Endothelial cell of umbilical vein (primary cell): Measurements from ENCODE around the gene MAEA. TPM values are rescaled to one million over a fixed set of nuclear protein-coding genes. Genes with fewer than 3 reads are reported as not detected.

Experiments
- BruUV-seq: library from RNA; stranded (reverse); fragments of 400-500 nt; replicated peaks from 2 replicates; lab custom pipeline; 2021; lab: Mats Ljungman, UMichigan
- CTCF ChIA-PET: fragments of 300-600, 350-600 bp; sonication (Branson Sonifier 250); formaldehyde crosslinking; loops from one replicate; lab custom pipeline; 2021; ENCODE audit warnings: antibody characterized with exemption, inconsistent platforms; lab: Charles Lee
- POLR2A ChIA-PET: fragments of 300-600, 350-600 bp; sonication (Branson Sonifier 250); formaldehyde crosslinking; loops from one replicate; lab custom pipeline; 2021; ENCODE audit warnings: antibody characterized with exemption, inconsistent platforms; lab: Charles Lee
- DNase-seq: peaks from one replicate; pipeline ENCODE4 v3.0.0-alpha.2; 2011; ENCODE audit warnings: low read depth, low spot score
- FAIRE-seq: peaks from 2 replicates; lab custom pipeline; 2011; peaks lifted over from hg19 to GRCh38; lab: Jason Lieb, UNC
- H2AFZ ChIP-seq: 2 replicates; pipeline ENCODE4 v1.6.0; 2012; ENCODE audit warnings: low read depth, low read length, control low read depth, inconsistent platforms
- H3K27ac ChIP-seq: 2 replicates; pipeline ENCODE4 v1.5.1; 2011; ENCODE audit warnings: low read depth, mild to moderate bottlenecking, control low read depth, low read length, moderate library complexity; ENCODE audit not compliant: insufficient read depth
- H3K27me3 ChIP-seq, 2 experiments: 2 replicates each; pipeline versions ENCODE4 v1.6.0 to v1.6.1; 2011; ENCODE audit warnings: low read length in 2 of 2, mixed read lengths in 1 of 2; ENCODE audit not compliant: control insufficient read depth in 2 of 2, insufficient read depth in 2 of 2
- H3K36me3 ChIP-seq, 2 experiments: 2 replicates in 1 of 2; 3 replicates in 1 of 2; pipeline ENCODE4 v1.5.1; 2011; ENCODE audit warnings: low read length in 2 of 2, mild to moderate bottlenecking in 1 of 2, moderate library complexity in 1 of 2; ENCODE audit not compliant: control insufficient read depth in 2 of 2, insufficient read depth in 2 of 2; ENCODE audit errors: extremely low read depth in 1 of 2
- H3K4me1 ChIP-seq: 3 replicates; pipeline ENCODE4 v1.5.1; 2011; ENCODE audit warnings: mild to moderate bottlenecking, low read length; ENCODE audit not compliant: control insufficient read depth, insufficient read depth; ENCODE audit errors: extremely low read depth
- H3K4me2 ChIP-seq: 2 replicates; pipeline ENCODE4 v1.6.1; 2011; ENCODE audit warnings: low read length, control low read depth, mixed read lengths; ENCODE audit not compliant: insufficient read depth
- H3K4me3 ChIP-seq, 3 experiments: fragments of 200-600 bp in 1 of 3; sonication (generic), shearing (Covaris generic) in 1 of 3; replicated peaks in 1 of 3; 2 replicates each; pipeline ENCODE4 v1.5.1; 2011 to 2016; ENCODE audit warnings: control low read depth in 3 of 3, low read length in 3 of 3, mild to moderate bottlenecking in 2 of 3, inconsistent platforms in 1 of 3, low read depth in 1 of 3, moderate library complexity in 1 of 3; ENCODE audit not compliant: insufficient read depth in 1 of 3
- H3K79me2 ChIP-seq: 2 replicates; pipeline ENCODE4 v1.6.0; 2012; ENCODE audit warnings: low read length, inconsistent platforms; ENCODE audit not compliant: control insufficient read depth, insufficient read depth
- H3K9ac ChIP-seq: replicated peaks from 2 replicates; pipeline ENCODE3; 2011; ENCODE audit warnings: low read length, control low read depth; ENCODE audit not compliant: insufficient read depth; ENCODE audit errors: extremely low read depth
- H3K9me1 ChIP-seq: replicated peaks from 3 replicates; pipeline ENCODE4 v1.6.0; 2011; ENCODE audit warnings: mild to moderate bottlenecking, low read length; ENCODE audit not compliant: control insufficient read depth, insufficient read depth; ENCODE audit errors: extremely low read depth
- H3K9me3 ChIP-seq: replicated peaks from 2 replicates; pipeline ENCODE4 v1.5.1; 2012; ENCODE audit warnings: low read length, inconsistent platforms; ENCODE audit not compliant: control insufficient read depth, insufficient read depth
- H4K20me1 ChIP-seq: replicated peaks from 2 replicates; pipeline ENCODE3; 2011; ENCODE audit warnings: mild to moderate bottlenecking, low read length; ENCODE audit not compliant: control insufficient read depth, insufficient read depth; ENCODE audit errors: extremely low read depth
- FOS ChIP-seq: IDR thresholded peaks from 2 replicates; pipeline ENCODE4 v1.6.1; 2011; ENCODE audit warnings: mild to moderate bottlenecking, low read length, moderate library complexity, borderline replicate concordance; ENCODE audit not compliant: insufficient read depth
- GATA2 ChIP-seq: IDR thresholded peaks from 2 replicates; pipeline ENCODE4 v1.7.0; 2011; ENCODE audit warnings: low read depth, mild to moderate bottlenecking, moderate library complexity, mixed read lengths, low read length; ENCODE audit not compliant: insufficient read length, insufficient read depth
- JUN ChIP-seq: IDR thresholded peaks from 2 replicates; pipeline ENCODE4 v1.6.1; 2011; ENCODE audit warnings: borderline replicate concordance, low read depth; ENCODE audit not compliant: insufficient read length, insufficient read depth
- MYC ChIP-seq: IDR thresholded peaks from one replicate; pipeline ENCODE4 v1.6.1; 2011; ENCODE audit warnings: mild to moderate bottlenecking, low read depth, low read length
- POLR2AphosphoS5 ChIP-seq: IDR thresholded peaks from 2 replicates; pipeline ENCODE4 v1.6.1; 2012; ENCODE audit warnings: low read depth, mild to moderate bottlenecking, control low read depth, low read length, moderate library complexity; ENCODE audit not compliant: insufficient read depth
- dilution Hi-C: fragments of 300-500 bp; cut with MboI; formaldehyde crosslinking; loops from one replicate; pipeline ENCODE4 v1.15.0; 2019; ENCODE audit warnings: low sequenced_read_pairs; ENCODE audit not compliant: extremely low pct_ligation_motif_present
- intact Hi-C: fragments of 100-400 bp; cut with micrococcal nuclease; formaldehyde crosslinking; loops from one replicate; pipeline ENCODE4 v1.10.0; 2022
- polyA plus RNA-seq, 4 experiments: library from polyadenylated mRNA; depleted of rRNA in 3 of 4; stranded (reverse) in 3 of 4; unstranded in 1 of 4; fragments of >200 nt; gene quantifications; 2 replicates each; pipeline versions ENCODE4 v1.2.1 to v1.2.3, GENCODE V29; 2011 to 2012; ENCODE audit warnings: missing spikeins in 1 of 4
- total RNA-seq: library from RNA; stranded (reverse); gene quantifications from 2 replicates; pipeline ENCODE4 v1.2.3, GENCODE V29; 2021
- TF ChIP-seq, protein P1 (sequence below), 2 donors: IDR thresholded peaks; 1 replicate in 1 of 2; 2 replicates in 1 of 2; pipeline ENCODE4 v1.5.1; 2011; ENCODE audit warnings: low read length in 2 of 2, mild to moderate bottlenecking in 2 of 2, moderate library complexity in 2 of 2, control low read depth in 1 of 2, inconsistent platforms in 1 of 2, low read depth in 1 of 2; ENCODE audit not compliant: insufficient read depth in 1 of 2; ENCODE audit errors: extremely low read depth in 1 of 2
- TF ChIP-seq, protein P2 (sequence below): IDR thresholded peaks from 2 replicates; pipeline ENCODE4 v1.6.1; 2011; ENCODE audit not compliant: insufficient read depth, insufficient read length

The MAEA gene
- total and polyA plus RNA-seq, 2 donors (not counting 3 experiments of a cell fraction or from before 2014, with no cell fraction given): 66.0 to 108 TPM

DNA sequence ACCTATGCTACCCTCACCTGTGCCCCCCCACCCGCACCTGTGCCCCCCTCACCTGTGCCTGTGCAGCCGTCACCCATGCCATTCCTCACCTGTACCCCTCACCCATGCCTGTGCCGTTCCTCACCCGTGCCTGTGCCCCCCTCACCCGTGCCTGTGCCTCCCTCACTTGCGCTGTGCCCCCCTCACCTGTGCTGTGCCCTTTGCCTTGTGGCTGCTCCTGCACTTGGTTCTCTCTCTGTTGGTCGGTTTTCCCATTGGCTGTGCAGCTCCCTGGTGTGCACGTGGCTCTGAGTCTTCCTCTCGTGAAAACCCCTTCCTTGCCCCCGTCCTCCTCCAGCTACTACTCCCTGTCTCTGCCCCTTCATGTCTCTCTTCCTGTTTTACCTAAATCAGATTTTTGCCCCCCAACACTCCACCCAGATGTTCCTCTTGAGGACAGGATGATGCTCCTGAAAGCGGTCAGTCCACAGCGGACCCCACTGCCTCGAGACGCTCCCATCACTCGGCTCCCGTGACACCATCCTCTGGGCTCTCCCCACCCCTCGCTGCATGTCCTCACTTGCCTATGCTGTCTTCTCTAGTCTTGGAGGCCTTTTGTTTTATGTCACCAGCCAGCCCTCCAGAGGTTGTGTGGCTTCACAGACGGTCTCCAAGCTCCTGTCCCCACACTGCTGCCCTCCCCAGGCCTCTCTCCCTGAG is 6.8 kb downstream of the MAEA start:
- TF ChIP-seq GATA2: no peak
- TF ChIP-seq, protein P1, sequence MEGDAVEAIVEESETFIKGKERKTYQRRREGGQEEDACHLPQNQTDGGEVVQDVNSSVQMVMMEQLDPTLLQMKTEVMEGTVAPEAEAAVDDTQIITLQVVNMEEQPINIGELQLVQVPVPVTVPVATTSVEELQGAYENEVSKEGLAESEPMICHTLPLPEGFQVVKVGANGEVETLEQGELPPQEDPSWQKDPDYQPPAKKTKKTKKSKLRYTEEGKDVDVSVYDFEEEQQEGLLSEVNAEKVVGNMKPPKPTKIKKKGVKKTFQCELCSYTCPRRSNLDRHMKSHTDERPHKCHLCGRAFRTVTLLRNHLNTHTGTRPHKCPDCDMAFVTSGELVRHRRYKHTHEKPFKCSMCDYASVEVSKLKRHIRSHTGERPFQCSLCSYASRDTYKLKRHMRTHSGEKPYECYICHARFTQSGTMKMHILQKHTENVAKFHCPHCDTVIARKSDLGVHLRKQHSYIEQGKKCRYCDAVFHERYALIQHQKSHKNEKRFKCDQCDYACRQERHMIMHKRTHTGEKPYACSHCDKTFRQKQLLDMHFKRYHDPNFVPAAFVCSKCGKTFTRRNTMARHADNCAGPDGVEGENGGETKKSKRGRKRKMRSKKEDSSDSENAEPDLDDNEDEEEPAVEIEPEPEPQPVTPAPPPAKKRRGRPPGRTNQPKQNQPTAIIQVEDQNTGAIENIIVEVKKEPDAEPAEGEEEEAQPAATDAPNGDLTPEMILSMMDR (IDR thresholded peaks at IDR 0.05; ENCODE audit: extremely low read depth in 1 of 2, insufficient read depth in 1 of 2, low read depth in 1 of 2, low read length in 2 of 2): no peak
- TF ChIP-seq JUN: no peak
- no peak for TF ChIP-seq MYC
- TF ChIP-seq POLR2AphosphoS5: no peak
- TF ChIP-seq, protein P2, sequence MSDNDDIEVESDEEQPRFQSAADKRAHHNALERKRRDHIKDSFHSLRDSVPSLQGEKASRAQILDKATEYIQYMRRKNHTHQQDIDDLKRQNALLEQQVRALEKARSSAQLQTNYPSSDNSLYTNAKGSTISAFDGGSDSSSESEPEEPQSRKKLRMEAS: no peak
- no peak for TF ChIP-seq FOS
- no peaks in the 10 kb centered on the region for H3K9me1 ChIP-seq
- H3K27ac ChIP-seq: no peak overlapping the region
- no peaks in the 10 kb centered on the region for H3K4me1 ChIP-seq
- no peaks in the 10 kb centered on the region for H3K9me3 ChIP-seq
- intact Hi-C loops: no loop called here
- dilution Hi-C loops: no loop called here
- H3K4me3 ChIP-seq: no peak overlapping the region
- H2AFZ ChIP-seq: no peak overlapping the region
- H3K36me3 ChIP-seq: peaks cover 0 to 30% of the 10 kb centered on the region in 2 experiments
- ChIA-PET POLR2A (no interaction called here), CTCF (interaction anchor here (0.9 kb wide), 1 partner anchor 12 kb away, joined by 3 read pairs; no protein-coding TSS in a partner anchor)
- no peak for FAIRE-seq
- no peak overlapping the region for H3K4me2 ChIP-seq
- H4K20me1 ChIP-seq: peaks cover 2% of the 10 kb centered on the region
- BruUV-seq: no TSS peak
- H3K27me3 ChIP-seq: no peaks in the 10 kb centered on the region
- DNase-seq: no peak
- H3K79me2 ChIP-seq: peaks cover 90% of the 10 kb centered on the region
- no peak overlapping the region for H3K9ac ChIP-seq
